ENCODE data around the gene CBFA2T3.

Gene CBFA2T3

GRCh38 chr16:88995746-88996535 is 18.9 kb upstream of the CBFA2T3 start:
- Histone ChIP-seq H3K79me2 (ENCODE audit: insufficient read depth, low read length) (no peaks in the 10 kb centered on the region), H3K4me2 (ENCODE audit: low read depth, low read length, poor library complexity, severe bottlenecking) (no peak overlapping the region), H3K36me3 (ENCODE audit: insufficient read depth, low read length) (no peaks in the 10 kb centered on the region), H3K9me2 (replicated peaks; ENCODE audit: low read depth, low read length) (no peaks in the 10 kb centered on the region), H3F3A (ENCODE audit: low read depth) (no peaks in the 10 kb centered on the region), H3K4me3 (ENCODE audit: low read length, poor library complexity, severe bottlenecking) (no peak overlapping the region), H4K20me1 (ENCODE audit: insufficient read depth, low read length, poor library complexity, severe bottlenecking) (no peaks in the 10 kb centered on the region), H3K27me3 (ENCODE audit: insufficient read depth, low read length, poor library complexity, severe bottlenecking) (no peaks in the 10 kb centered on the region), H3K9me3 (ENCODE audit: insufficient read depth, low read depth, low read length) (peaks cover 3% of the 10 kb centered on the region; the same call in 1 of the 2 replicates), H2AFZ (ENCODE audit: low read length) (no peak overlapping the region), H3K4me1 (ENCODE audit: insufficient read depth, low read length, poor library complexity, severe bottlenecking) (peaks cover 8% of the 10 kb centered on the region), H3K9ac (ENCODE audit: low read depth, low read length, poor library complexity, severe bottlenecking) (no peak overlapping the region)
- TF ChIP-seq EZH2phosphoT487 (IDR thresholded peaks at IDR 0.05; ENCODE audit: borderline replicate concordance) (no peak), CTCF (conservative IDR thresholded peaks at IDR 0.05; ENCODE audit: low read length) (no peak)

DNA sequence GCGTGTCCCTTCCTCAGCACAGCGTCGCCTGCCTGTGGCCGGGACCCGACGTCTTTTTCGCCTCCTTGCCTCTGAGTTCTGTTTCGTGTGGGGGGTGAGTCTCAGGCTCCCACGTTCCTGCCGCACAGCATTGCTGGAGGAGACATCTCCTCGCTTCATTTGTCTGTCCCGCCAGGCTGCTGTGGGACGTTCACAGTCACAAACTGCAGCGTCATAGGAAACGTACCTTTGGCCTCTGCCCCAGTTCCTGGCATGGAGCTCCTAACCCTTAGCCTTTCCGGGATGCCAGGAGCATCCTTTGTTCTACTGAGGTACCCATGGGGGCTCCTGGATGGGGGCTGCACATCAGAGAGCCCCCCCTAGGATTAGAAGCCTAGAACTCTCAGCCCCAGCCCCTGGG is 18.2 kb upstream of the CBFA2T3 start:
- no peak overlapping the region for H3K9ac ChIP-seq (ENCODE audit: low read depth, low read length, poor library complexity, severe bottlenecking)
- no peaks in the 10 kb centered on the region for H4K20me1 ChIP-seq (ENCODE audit: insufficient read depth, low read length, poor library complexity, severe bottlenecking)
- no peaks in the 10 kb centered on the region for H3K27me3 ChIP-seq (ENCODE audit: insufficient read depth, low read length, poor library complexity, severe bottlenecking)
- TF ChIP-seq EZH2phosphoT487 (IDR thresholded peaks at IDR 0.05; ENCODE audit: borderline replicate concordance) = no peak
- TF ChIP-seq CTCF (conservative IDR thresholded peaks at IDR 0.05; ENCODE audit: low read length) = no peak
- H2AFZ ChIP-seq (ENCODE audit: low read length) = no peak overlapping the region
- H3K36me3 ChIP-seq (ENCODE audit: insufficient read depth, low read length) = no peaks in the 10 kb centered on the region
- H3K9me3 ChIP-seq (ENCODE audit: insufficient read depth, low read depth, low read length) = peaks cover 3% of the 10 kb centered on the region; the same call in 1 of the 2 replicates
- no peaks in the 10 kb centered on the region for H3F3A ChIP-seq (ENCODE audit: low read depth)
- H3K4me2 ChIP-seq (ENCODE audit: low read depth, low read length, poor library complexity, severe bottlenecking) = no peak overlapping the region
- H3K4me1 ChIP-seq (ENCODE audit: insufficient read depth, low read length, poor library complexity, severe bottlenecking) = peaks cover 8% of the 10 kb centered on the region
- no peak overlapping the region for H3K4me3 ChIP-seq (ENCODE audit: low read length, poor library complexity, severe bottlenecking)
- no peaks in the 10 kb centered on the region for H3K9me2 ChIP-seq (replicated peaks; ENCODE audit: low read depth, low read length)
- no peaks in the 10 kb centered on the region for H3K79me2 ChIP-seq (ENCODE audit: insufficient read depth, low read length)

- Histone ChIP-seq H3K4me1 (ENCODE audit: insufficient read depth, low read length, poor library complexity, severe bottlenecking) (peaks cover 8% of the 10 kb centered on the region), H3K79me2 (ENCODE audit: insufficient read depth, low read length) (no peaks in the 10 kb centered on the region), H2AFZ (ENCODE audit: low read length) (no peak overlapping the region), H3K4me3 (ENCODE audit: low read length, poor library complexity, severe bottlenecking) (no peak overlapping the region), H4K20me1 (ENCODE audit: insufficient read depth, low read length, poor library complexity, severe bottlenecking) (no peaks in the 10 kb centered on the region), H3K9ac (ENCODE audit: low read depth, low read length, poor library complexity, severe bottlenecking) (no peak overlapping the region), H3K4me2 (ENCODE audit: low read depth, low read length, poor library complexity, severe bottlenecking) (no peak overlapping the region), H3K27me3 (ENCODE audit: insufficient read depth, low read length, poor library complexity, severe bottlenecking) (no peaks in the 10 kb centered on the region), H3F3A (ENCODE audit: low read depth) (no peaks in the 10 kb centered on the region), H3K36me3 (ENCODE audit: insufficient read depth, low read length) (no peaks in the 10 kb centered on the region), H3K9me3 (ENCODE audit: insufficient read depth, low read depth, low read length) (peaks cover 3% of the 10 kb centered on the region; the same call in 1 of the 2 replicates), H3K9me2 (replicated peaks; ENCODE audit: low read depth, low read length) (no peaks in the 10 kb centered on the region)
- TF ChIP-seq EZH2phosphoT487 (IDR thresholded peaks at IDR 0.05; ENCODE audit: borderline replicate concordance) (no peak), CTCF (conservative IDR thresholded peaks at IDR 0.05; ENCODE audit: low read length) (no peak)
These were observed 17.7 kb upstream of the CBFA2T3 start for GRCh38 chr16:88994695-88995094.

Data from Loucy (cell line).